PC-9 (cell line): Measurements from ENCODE around the gene SYTL5.

ENCODE experiments used
- CTCF ChIP-seq: fragments of 200-600 bp; sonication (generic); conservative IDR thresholded peaks from 2 replicates; pipeline ENCODE4 v1.6.1; 2017; ENCODE audit warnings: mixed run types, antibody characterized with exemption, mild to moderate bottlenecking, moderate library complexity
- EZH2 ChIP-seq: fragments of 200-600 bp; sonication (generic); IDR thresholded peaks from 2 replicates; pipeline ENCODE4 v1.8.0; 2017; ENCODE audit warnings: antibody characterized with exemption, low read depth

- TF ChIP-seq CTCF (no peak), EZH2 (no peak)
Observed at GRCh38 chrX:37995428-37995827, 10.9 kb upstream of the SYTL5 start.
